ENCODE results near the gene NPAS2.
A peak's percentile ranks its signal among the peaks of the same experiment; 100 is the strongest.

NPAS2 gene

DNA sequence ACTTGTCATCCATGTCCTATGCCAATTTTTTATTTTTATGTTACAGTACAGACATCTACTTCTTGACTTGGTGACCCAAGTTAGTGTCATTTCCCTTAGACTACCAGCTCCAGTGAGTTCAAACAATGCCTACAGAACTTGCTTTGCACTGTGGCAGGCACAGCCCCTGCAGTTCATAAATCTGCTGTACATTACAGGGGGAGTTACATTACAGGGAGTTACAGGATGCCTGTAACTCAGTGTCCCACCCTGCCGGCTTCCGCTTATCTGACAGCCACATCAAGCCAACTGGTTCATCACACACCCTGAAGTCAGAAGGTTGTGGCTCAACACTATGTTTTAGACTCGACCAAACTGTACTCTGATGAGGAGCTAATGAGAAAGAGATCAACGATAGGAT is 7.8 kb upstream of the NPAS2 start:
- Histone ChIP-seq H3K27ac (ENCODE audit: low read length) (no peak overlapping the region), H3K27me3 (ENCODE audit: control insufficient read depth in 1 of 2, insufficient read depth in 2 of 2, low read length in 2 of 2) (no peaks in the 10 kb centered on the region), H3K9me3 (ENCODE audit: control insufficient read depth in 2 of 2, low read length in 2 of 2) (no peaks in the 10 kb centered on the region), H3K4me1 (ENCODE audit: control insufficient read depth, insufficient read depth, low read length) (peaks cover 10% of the 10 kb centered on the region), H3K36me3 (ENCODE audit: control insufficient read depth in 2 of 2, insufficient read depth in 2 of 2, low read length in 2 of 2) (no peaks in the 10 kb centered on the region), H3K9ac (ENCODE audit: low read length in 2 of 2) (no peak overlapping the region), H3K4me3 (ENCODE audit: low read length in 2 of 2) (no peak overlapping the region)

DNA sequence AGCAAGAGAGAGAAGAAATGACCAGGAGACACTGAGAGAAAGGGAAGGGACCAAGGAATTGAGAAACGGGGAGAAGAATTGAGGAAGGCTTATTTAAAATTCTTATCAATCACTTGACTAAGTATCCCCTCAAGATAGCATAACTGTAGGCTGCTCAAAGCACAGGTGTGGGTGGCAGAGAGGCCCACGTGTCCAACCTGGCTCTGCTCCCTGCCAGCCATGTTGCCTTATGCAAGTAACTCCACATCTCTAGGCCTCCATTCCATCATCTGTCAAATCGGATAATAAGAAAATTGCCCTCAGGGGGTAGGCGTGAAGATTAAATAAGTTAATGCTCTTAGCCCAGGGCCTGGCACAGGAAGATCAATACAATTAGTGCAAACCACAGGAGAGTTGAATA is 7.4 kb upstream of the NPAS2 start:
- Histone ChIP-seq H3K27me3 (ENCODE audit: control insufficient read depth in 1 of 2, insufficient read depth in 2 of 2, low read length in 2 of 2) (no peaks in the 10 kb centered on the region), H3K4me3 (ENCODE audit: low read length in 2 of 2) (no peak overlapping the region), H3K4me1 (ENCODE audit: control insufficient read depth, insufficient read depth, low read length) (peaks cover 10% of the 10 kb centered on the region), H3K27ac (ENCODE audit: low read length) (no peak overlapping the region), H3K9ac (ENCODE audit: low read length in 2 of 2) (no peak overlapping the region), H3K36me3 (ENCODE audit: control insufficient read depth in 2 of 2, insufficient read depth in 2 of 2, low read length in 2 of 2) (no peaks in the 10 kb centered on the region), H3K9me3 (ENCODE audit: control insufficient read depth in 2 of 2, low read length in 2 of 2) (no peaks in the 10 kb centered on the region)

DNA sequence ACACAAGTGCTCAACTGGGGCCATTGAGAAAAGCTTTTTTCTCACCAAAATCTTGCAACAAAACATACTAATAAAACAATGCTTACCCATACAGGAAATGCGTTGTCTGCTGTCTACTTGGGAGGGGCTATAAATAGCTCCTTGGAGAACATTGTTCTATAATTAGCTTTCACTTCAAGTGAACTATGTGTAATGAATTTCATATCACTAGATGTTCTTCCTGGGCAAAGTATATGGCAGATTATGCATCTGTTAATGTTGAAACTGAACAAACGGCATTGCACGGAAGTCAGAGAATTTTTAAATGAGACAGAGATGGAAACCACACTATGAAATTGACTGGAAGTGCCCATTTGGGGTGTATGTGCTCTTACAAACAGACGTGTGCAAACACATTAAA is 6.4 kb upstream of the NPAS2 start:
- H3K27ac ChIP-seq (ENCODE audit: low read length) = no peak overlapping the region

GRCh38 chr2:100814043-100814442 is 5.9 kb upstream of the NPAS2 start:
- no peaks in the 10 kb centered on the region for H3K27me3 ChIP-seq (ENCODE audit: control insufficient read depth in 1 of 2, insufficient read depth in 2 of 2, low read length in 2 of 2)
- H3K4me1 ChIP-seq (ENCODE audit: control insufficient read depth, insufficient read depth, low read length) = peaks cover 17% of the 10 kb centered on the region
- H3K36me3 ChIP-seq (ENCODE audit: control insufficient read depth in 2 of 2, insufficient read depth in 2 of 2, low read length in 2 of 2) = no peaks in the 10 kb centered on the region
- no peak overlapping the region for H3K27ac ChIP-seq (ENCODE audit: low read length)
- no peak overlapping the region for H3K9ac ChIP-seq (ENCODE audit: low read length in 2 of 2)
- H3K4me3 ChIP-seq (ENCODE audit: low read length in 2 of 2) = peak overlapping the region in 1 of 2 donors; percentile 17
- no peaks in the 10 kb centered on the region for H3K9me3 ChIP-seq (ENCODE audit: control insufficient read depth in 2 of 2, low read length in 2 of 2)

More for the DNA sequence above, 6.4 kb upstream of the NPAS2 start:
- Histone ChIP-seq H3K9me3 (ENCODE audit: control insufficient read depth in 2 of 2, low read length in 2 of 2) (no peaks in the 10 kb centered on the region), H3K4me1 (ENCODE audit: control insufficient read depth, insufficient read depth, low read length) (peaks cover 15% of the 10 kb centered on the region), H3K36me3 (ENCODE audit: control insufficient read depth in 2 of 2, insufficient read depth in 2 of 2, low read length in 2 of 2) (no peaks in the 10 kb centered on the region), H3K4me3 (ENCODE audit: low read length in 2 of 2) (peak overlapping the region in 1 of 2 donors; percentile 17), H3K27me3 (ENCODE audit: control insufficient read depth in 1 of 2, insufficient read depth in 2 of 2, low read length in 2 of 2) (no peaks in the 10 kb centered on the region), H3K9ac (ENCODE audit: low read length in 2 of 2) (no peak overlapping the region)

DNA sequence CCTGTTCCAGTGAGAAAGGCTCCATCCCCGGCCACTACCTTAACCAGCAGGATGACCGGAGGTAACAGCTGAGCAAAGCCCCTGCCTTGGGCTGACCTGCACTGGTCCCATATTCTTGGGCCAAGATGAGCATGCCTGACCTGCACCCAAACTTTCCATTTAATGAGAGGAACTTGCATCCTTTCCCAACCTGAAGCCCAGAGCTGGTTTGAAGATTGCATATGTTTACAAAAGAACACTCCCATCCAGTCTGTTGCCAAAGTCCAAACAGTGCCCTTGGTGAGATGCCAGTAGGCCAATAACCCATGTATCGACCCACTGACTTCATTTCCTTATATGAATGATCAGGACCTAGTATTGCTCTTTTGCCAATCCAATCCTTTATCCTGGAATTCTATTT is 5.5 kb upstream of the NPAS2 start:
- Histone ChIP-seq H3K27ac (ENCODE audit: low read length) (no peak overlapping the region), H3K4me3 (ENCODE audit: low read length in 2 of 2) (no peak overlapping the region), H3K9ac (ENCODE audit: low read length in 2 of 2) (no peak overlapping the region), H3K36me3 (ENCODE audit: control insufficient read depth in 2 of 2, insufficient read depth in 2 of 2, low read length in 2 of 2) (no peaks in the 10 kb centered on the region), H3K9me3 (ENCODE audit: control insufficient read depth in 2 of 2, low read length in 2 of 2) (no peaks in the 10 kb centered on the region), H3K27me3 (ENCODE audit: control insufficient read depth in 1 of 2, insufficient read depth in 2 of 2, low read length in 2 of 2) (no peaks in the 10 kb centered on the region), H3K4me1 (ENCODE audit: control insufficient read depth, insufficient read depth, low read length) (peaks cover 19% of the 10 kb centered on the region)

DNA sequence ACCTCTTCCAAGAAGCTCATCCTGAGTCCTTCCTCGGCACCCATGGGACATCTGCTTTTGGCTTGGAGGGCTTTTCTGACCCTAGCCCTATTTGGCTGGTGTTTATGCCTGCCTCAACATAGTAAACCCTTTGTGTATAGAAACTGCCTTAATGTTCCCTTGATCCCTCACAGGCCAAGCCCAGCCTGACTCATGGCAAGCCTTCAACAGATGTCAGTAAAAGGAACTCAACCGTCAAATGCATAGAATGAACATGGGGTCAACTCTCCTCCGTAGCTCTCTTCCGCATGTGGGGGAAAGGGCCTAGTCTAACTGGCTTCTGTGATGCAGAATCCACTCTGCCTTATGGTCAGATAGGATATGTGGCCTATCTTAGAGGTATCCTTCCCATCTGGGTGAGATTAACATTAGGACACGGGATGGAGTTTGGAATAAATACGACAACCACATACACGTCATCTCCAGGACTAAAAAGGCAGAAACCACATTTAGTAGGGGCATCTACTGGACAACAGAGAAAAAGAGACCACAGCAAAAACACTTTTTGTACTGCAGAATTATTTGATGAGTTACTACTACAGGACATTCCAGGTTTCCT is 2.5 kb upstream of the NPAS2 start:
- Histone ChIP-seq H3K9ac (ENCODE audit: low read length in 2 of 2) (peak overlapping the region in 1 of 2 donors; percentile 83), H3K27me3 (ENCODE audit: control insufficient read depth in 1 of 2, insufficient read depth in 2 of 2, low read length in 2 of 2) (no peaks in the 10 kb centered on the region), H3K4me1 (ENCODE audit: control insufficient read depth, insufficient read depth, low read length) (peaks cover 31% of the 10 kb centered on the region), H3K9me3 (ENCODE audit: control insufficient read depth in 2 of 2, low read length in 2 of 2) (no peaks in the 10 kb centered on the region), H3K36me3 (ENCODE audit: control insufficient read depth in 2 of 2, insufficient read depth in 2 of 2, low read length in 2 of 2) (no peaks in the 10 kb centered on the region), H3K4me3 (ENCODE audit: low read length in 2 of 2) (no peak overlapping the region), H3K27ac (ENCODE audit: low read length) (no peak overlapping the region)

DNA sequence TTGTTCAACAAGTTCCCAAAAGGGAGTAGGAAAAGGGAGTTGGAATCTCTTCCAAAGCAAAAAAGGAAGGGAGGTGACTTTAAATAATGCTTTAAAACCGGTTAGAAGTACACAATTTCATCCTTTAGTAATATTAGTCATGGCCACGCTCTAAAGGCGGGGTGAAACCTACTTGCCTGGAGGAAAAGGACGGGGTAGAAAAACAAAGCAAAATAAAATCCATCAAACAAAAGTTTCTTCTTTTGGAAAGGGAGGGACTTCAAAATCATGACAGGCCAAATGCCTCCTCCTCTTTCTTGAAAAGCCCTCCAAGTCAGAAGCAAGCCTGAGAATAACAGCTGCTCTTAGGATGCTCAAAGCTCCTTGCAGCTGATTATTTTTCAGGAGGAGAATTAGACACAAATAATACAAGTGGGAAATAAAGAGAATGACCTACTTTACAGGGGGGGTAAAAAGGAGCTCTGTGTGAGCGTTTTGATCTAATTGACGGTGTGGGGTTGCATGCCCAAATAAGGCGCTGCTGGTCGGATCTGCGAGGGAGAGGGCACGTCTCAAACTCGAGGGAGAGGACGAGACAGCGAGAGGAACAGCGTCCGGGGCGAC is 1.8 kb upstream of the NPAS2 start:
- no peaks in the 10 kb centered on the region for H3K27me3 ChIP-seq (ENCODE audit: control insufficient read depth in 1 of 2, insufficient read depth in 2 of 2, low read length in 2 of 2)
- peaks cover 36% of the 10 kb centered on the region for H3K4me1 ChIP-seq (ENCODE audit: control insufficient read depth, insufficient read depth, low read length)
- H3K9me3 ChIP-seq (ENCODE audit: control insufficient read depth in 2 of 2, low read length in 2 of 2) = no peaks in the 10 kb centered on the region
- H3K9ac ChIP-seq (ENCODE audit: low read length in 2 of 2) = peak overlapping the region; percentile 75 to 83
- H3K36me3 ChIP-seq (ENCODE audit: control insufficient read depth in 2 of 2, insufficient read depth in 2 of 2, low read length in 2 of 2) = no peaks in the 10 kb centered on the region
- peak overlapping the region; percentile 65 to 79 for H3K4me3 ChIP-seq (ENCODE audit: low read length in 2 of 2)
- peak overlapping the region; percentile 82 for H3K27ac ChIP-seq (ENCODE audit: low read length)

DNA sequence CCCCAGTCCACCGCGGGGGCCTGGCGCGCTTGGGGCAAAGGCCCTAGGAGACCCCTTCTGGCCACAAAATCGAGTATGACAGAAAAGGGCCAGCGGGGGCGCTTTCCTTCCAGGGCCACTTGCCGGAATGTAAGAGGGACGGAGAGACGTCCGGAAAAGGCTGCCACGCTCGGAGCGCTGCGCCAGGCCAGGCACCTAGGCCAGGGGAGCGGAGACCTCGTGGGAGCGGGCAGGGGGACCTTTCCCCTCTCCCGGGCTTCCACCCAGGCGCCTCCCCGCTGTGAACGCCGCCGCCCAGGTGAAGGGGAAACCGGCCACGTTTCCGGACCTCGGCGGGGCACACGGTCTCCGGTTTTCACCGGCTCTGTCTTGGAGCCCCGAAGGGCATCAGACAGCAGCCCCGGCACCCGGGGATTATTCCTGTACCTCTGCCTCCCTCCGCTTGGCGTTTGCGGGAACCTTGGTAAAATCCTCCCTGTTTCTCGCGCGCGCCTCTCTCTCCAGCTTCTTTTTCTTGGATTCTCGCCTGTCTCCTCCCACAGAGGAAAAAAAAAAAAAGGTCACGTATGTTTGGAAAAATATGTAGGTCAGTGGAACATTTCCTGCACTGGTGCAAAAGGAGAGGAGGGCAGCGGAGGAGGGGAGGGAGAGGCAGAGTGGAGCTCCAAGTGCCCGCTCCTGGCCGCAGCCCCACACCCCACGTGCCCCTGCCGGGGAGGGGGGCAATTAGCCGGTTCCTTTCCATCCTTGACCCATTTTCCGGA is 1.2 kb upstream of the NPAS2 start:
- peaks cover 38% of the 10 kb centered on the region for H3K4me1 ChIP-seq (ENCODE audit: control insufficient read depth, insufficient read depth, low read length)
- H3K9ac ChIP-seq (ENCODE audit: low read length in 2 of 2) = peak overlapping the region; percentile 75 to 83
- peak overlapping the region; percentile 65 to 79 for H3K4me3 ChIP-seq (ENCODE audit: low read length in 2 of 2)
- H3K9me3 ChIP-seq (ENCODE audit: control insufficient read depth in 2 of 2, low read length in 2 of 2) = no peaks in the 10 kb centered on the region
- H3K27me3 ChIP-seq (ENCODE audit: control insufficient read depth in 1 of 2, insufficient read depth in 2 of 2, low read length in 2 of 2) = no peaks in the 10 kb centered on the region
- no peaks in the 10 kb centered on the region for H3K36me3 ChIP-seq (ENCODE audit: control insufficient read depth in 2 of 2, insufficient read depth in 2 of 2, low read length in 2 of 2)
- peak overlapping the region; percentile 82 for H3K27ac ChIP-seq (ENCODE audit: low read length)

GRCh38 chr2:100820273-100820522 is 259 bp downstream of the NPAS2 start:
- H3K9me3 ChIP-seq (ENCODE audit: control insufficient read depth in 2 of 2, low read length in 2 of 2) = no peaks in the 10 kb centered on the region
- H3K27ac ChIP-seq (ENCODE audit: low read length) = peak overlapping the region; percentile 18
- H3K4me3 ChIP-seq (ENCODE audit: low read length in 2 of 2) = peak overlapping the region; percentile 80 to 82
- H3K36me3 ChIP-seq (ENCODE audit: control insufficient read depth in 2 of 2, insufficient read depth in 2 of 2, low read length in 2 of 2) = no peaks in the 10 kb centered on the region
- H3K4me1 ChIP-seq (ENCODE audit: control insufficient read depth, insufficient read depth, low read length) = peaks cover 33% of the 10 kb centered on the region
- peak overlapping the region; percentile 69 to 77 for H3K9ac ChIP-seq (ENCODE audit: low read length in 2 of 2)
- no peaks in the 10 kb centered on the region for H3K27me3 ChIP-seq (ENCODE audit: control insufficient read depth in 1 of 2, insufficient read depth in 2 of 2, low read length in 2 of 2)

DNA sequence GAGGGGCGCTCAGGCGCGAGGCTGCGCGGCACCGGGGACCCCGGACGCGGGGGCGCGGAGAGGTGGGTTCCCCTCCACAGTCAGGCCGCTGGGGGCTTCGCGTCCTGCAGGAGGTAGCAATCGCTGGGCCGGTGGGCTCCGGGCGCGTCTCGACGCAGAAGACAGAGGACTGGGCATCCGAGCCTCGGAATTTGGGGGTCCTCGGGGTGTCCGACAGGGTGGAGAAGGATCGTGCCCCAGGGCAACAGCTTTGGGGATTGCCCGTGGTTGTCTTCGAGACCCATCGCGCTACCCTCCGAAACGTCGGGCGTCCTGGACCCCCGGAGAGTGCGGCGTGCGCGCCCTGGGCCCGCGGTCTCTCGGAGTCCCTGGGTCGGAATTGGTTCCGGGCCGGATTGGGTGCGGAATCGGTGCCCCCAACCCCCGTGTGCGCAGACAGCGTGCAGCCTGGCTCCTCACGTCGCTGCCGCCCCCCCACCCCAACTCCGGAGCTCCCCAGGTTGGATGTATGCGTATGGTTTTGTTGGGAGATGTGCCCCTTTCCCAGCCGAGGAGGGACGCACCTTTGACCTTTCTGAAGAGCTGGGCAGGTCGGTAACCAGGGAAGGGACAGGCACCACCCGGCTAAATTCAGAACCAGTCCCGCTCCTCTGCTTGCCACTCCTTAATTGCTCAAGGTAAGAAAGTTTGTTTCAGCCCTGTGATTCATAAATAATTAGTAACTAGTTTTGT is 750 bp downstream of the NPAS2 start:
- Histone ChIP-seq H3K4me3 (ENCODE audit: low read length in 2 of 2) (peak overlapping the region; percentile 80 to 82), H3K9me3 (ENCODE audit: control insufficient read depth in 2 of 2, low read length in 2 of 2) (no peaks in the 10 kb centered on the region), H3K36me3 (ENCODE audit: control insufficient read depth in 2 of 2, insufficient read depth in 2 of 2, low read length in 2 of 2) (no peaks in the 10 kb centered on the region), H3K9ac (ENCODE audit: low read length in 2 of 2) (peak overlapping the region; percentile 69 to 77), H3K27me3 (ENCODE audit: control insufficient read depth in 1 of 2, insufficient read depth in 2 of 2, low read length in 2 of 2) (no peaks in the 10 kb centered on the region), H3K27ac (ENCODE audit: low read length) (peak overlapping the region; percentile 18), H3K4me1 (ENCODE audit: control insufficient read depth, insufficient read depth, low read length) (peaks cover 33% of the 10 kb centered on the region)
